AG04449 (cell line): ENCODE results near the gene AGAP1.

Experiments
- CTCF ChIA-PET: fragments of 350-600 bp; formaldehyde crosslinking; extraction: SDS; loops from one replicate; lab custom pipeline; 2021; ENCODE audit warnings: antibody characterized with exemption; lab: Yijun Ruan, JAX
- POLR2A ChIA-PET: fragments of 400-600, 350-600 bp; formaldehyde crosslinking; extraction: SDS; loops from one replicate; lab custom pipeline; 2020; ENCODE audit warnings: antibody characterized with exemption, inconsistent platforms; lab: Yijun Ruan, JAX
- DNase-seq: peaks from one replicate; pipeline ENCODE4 v3.0.0-alpha.2; 2010; ENCODE audit warnings: low read depth, low spot score
- H3K4me3 ChIP-seq: 2 replicates; pipeline ENCODE4 v1.5.1; 2011; ENCODE audit warnings: low read depth, mild to moderate bottlenecking, control low read depth, low read length
- CTCF ChIP-seq: IDR thresholded peaks from one replicate; pipeline ENCODE4 v1.5.1; 2011; ENCODE audit warnings: mild to moderate bottlenecking, moderate library complexity, low read length, control low read depth, inconsistent platforms; ENCODE audit not compliant: insufficient read depth; ENCODE audit errors: missing control alignments

Gene AGAP1

DNA sequence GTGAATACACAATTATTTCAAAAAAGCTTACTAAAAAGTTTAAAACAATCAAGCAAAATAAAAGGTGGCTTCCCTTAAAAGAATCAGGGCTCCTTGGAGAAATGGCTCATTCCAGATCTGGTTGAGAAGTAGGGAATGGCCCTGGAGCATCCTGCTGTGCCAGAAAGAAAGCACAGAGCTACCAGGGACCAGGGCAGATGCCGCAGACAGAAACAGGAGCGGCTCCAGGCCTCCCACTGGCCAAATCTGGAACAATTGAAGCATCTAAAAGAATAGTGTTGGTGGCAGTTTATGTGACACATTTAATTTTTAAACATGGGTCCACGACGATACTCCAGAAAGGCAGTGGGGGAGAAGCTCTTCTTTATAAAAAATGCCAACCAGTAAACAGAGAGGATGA lies 598.9 kb downstream of the AGAP1 start:
- no peak for TF ChIP-seq CTCF
- CTCF ChIA-PET, result interaction anchor here (0.8 to 1.1 kb wide), 2 partner anchors 35 to 313 kb away, joined by 3 read pairs; no protein-coding TSS in a partner anchor
- DNase-seq, result no peak
- no peak overlapping the region for H3K4me3 ChIP-seq
- POLR2A ChIA-PET, result no interaction called here

GRCh38 chr2:236093134-236093533 lies 599.3 kb downstream of the AGAP1 start:
- ChIA-PET CTCF (interaction anchor here (0.8 to 1.1 kb wide), 2 partner anchors 34 to 313 kb away, joined by 3 read pairs; no protein-coding TSS in a partner anchor), POLR2A (no interaction called here)
- DNase-seq, result no peak
- TF ChIP-seq CTCF, result no peak
- H3K4me3 ChIP-seq, result no peak overlapping the region

DNA sequence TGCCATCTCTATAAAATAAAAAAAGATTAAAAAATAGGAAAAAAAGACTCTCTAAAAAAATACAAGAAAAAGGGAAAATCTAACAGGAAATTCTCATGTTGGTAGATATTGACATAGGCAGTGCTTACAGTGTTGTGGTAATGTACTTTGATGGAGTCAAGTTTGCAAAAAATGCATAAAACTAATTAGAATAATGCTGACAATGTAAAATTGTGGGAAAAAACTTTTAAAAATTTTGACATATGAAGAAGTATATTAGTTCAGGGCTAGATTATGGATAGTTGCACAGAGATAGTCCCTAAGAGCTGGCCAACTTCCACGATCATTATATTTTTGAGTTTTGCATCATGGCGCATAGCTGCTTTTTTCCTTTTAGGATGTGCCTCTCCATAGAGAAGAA lies 601.7 kb downstream of the AGAP1 start:
- no peak for DNase-seq
- no peak overlapping the region for H3K4me3 ChIP-seq
- no peak for TF ChIP-seq CTCF
- ChIA-PET POLR2A (no interaction called here), CTCF (interaction anchor here (1.2 kb wide), 1 partner anchor 48 kb away, joined by 3 read pairs; no protein-coding TSS in a partner anchor)

DNA sequence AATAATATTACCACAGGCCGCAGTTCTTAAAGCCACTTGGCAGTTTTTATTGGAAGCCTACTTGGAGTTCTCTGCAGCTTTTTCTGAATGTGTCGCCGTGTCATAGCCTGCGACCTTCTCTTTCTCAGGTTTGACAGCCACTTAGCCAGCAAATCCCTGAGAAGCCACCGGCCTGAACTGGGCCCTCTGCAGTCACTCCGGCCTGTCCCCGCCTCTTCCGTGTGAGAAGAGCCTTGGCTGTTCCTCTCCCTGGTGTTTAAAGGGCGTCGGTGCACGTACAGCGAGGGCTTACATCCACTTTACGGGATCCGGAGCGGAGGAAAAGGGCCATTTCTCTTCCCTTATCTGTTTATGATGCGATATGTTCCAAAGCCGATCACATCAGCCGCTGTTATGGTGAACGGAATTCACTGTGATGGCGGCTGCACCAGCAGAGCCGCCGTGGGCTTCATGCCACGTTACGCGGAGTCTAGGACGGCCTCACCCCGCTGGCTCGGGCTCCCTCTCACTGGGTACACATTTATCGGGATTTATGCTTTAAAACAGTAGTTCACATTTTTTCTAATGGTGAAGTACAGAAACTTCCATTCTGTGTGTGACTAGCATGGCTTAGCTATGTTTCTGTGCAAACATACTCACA lies 607.6 kb downstream of the AGAP1 start:
- no peak for TF ChIP-seq CTCF
- no peak overlapping the region for H3K4me3 ChIP-seq
- no peak for DNase-seq
- ChIA-PET CTCF (no interaction called here), POLR2A (no interaction called here)

DNA sequence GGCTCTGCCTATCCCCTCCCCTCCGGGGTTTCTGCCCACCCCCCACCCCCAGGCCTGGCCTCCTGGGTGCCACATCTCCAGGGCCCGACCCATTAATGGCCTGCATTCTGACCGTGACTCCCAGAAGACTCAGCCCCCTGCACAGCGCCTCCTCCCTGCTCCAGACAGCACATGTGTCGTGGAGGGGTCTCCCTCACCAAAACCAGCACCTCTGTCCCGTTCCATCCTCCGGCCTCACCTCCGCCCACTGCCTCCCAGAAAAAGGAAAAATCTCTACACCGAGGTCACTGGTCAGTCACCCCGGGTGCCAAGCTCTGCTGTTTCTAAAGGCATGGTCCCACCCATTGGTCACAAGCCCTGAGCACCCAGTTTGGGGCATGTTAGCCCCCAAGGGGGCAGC lies 609.1 kb downstream of the AGAP1 start:
- H3K4me3 ChIP-seq, result no peak overlapping the region
- DNase-seq, result no peak
- POLR2A ChIA-PET, result no interaction called here
- no peak for TF ChIP-seq CTCF
- CTCF ChIA-PET, result no interaction called here

- POLR2A ChIA-PET, result no interaction called here
- CTCF ChIA-PET, result no interaction called here
- no peak for DNase-seq
- no peak for TF ChIP-seq CTCF
- H3K4me3 ChIP-seq, result no peak overlapping the region
Measured at GRCh38 chr2:236103981-236104380, 610.1 kb downstream of the AGAP1 start.
